ENCODE data around the gene KNDC1. TPM values are rescaled to one million over a fixed set of nuclear protein-coding genes. Genes with fewer than 3 reads are reported as not detected.

The KNDC1 gene
- total and polyA plus RNA-seq, 2 donors (not counting 3 experiments of a cell fraction or from before 2014, with no cell fraction given), result not detected

- POLR2A ChIA-PET, result no interaction called here
- DNase-seq (ENCODE audit: low read depth, low spot score), result no peak
- intact Hi-C loops (cut with micrococcal nuclease) (no loop called here), dilution Hi-C loops (cut with MboI; ENCODE audit: extremely low pct_ligation_motif_present, low sequenced_read_pairs) (no loop called here)
- BruUV-seq (replicated peaks), result no TSS peak
- Histone ChIP-seq H3K9ac (replicated peaks; ENCODE audit: extremely low read depth, insufficient read depth, low read length) (no peak overlapping the region), H3K79me2 (ENCODE audit: control insufficient read depth, insufficient read depth, low read length) (no peaks in the 10 kb centered on the region), H3K36me3 (ENCODE audit: control insufficient read depth in 2 of 2, extremely low read depth in 1 of 2, insufficient read depth in 2 of 2, low read length in 2 of 2) (no peaks in the 10 kb centered on the region), H3K9me3 (replicated peaks; ENCODE audit: control insufficient read depth, insufficient read depth, low read length) (no peaks in the 10 kb centered on the region), H2AFZ (ENCODE audit: low read depth, low read length) (no peak overlapping the region), H3K4me2 (ENCODE audit: insufficient read depth, low read length) (no peak overlapping the region), H3K27me3 (ENCODE audit: control insufficient read depth in 2 of 2, insufficient read depth in 2 of 2, low read length in 2 of 2) (peaks cover 4 to 7% of the 10 kb centered on the region in 2 experiments), H3K4me3 (replicated peaks in 1 of 3; ENCODE audit: insufficient read depth in 1 of 3, low read depth in 1 of 3, low read length in 3 of 3) (no peak overlapping the region), H3K27ac (ENCODE audit: insufficient read depth, low read depth, low read length) (no peak overlapping the region), H3K9me1 (replicated peaks; ENCODE audit: control insufficient read depth, extremely low read depth, insufficient read depth, low read length) (no peaks in the 10 kb centered on the region), H3K4me1 (ENCODE audit: control insufficient read depth, extremely low read depth, insufficient read depth, low read length) (no peaks in the 10 kb centered on the region), H4K20me1 (replicated peaks; ENCODE audit: control insufficient read depth, extremely low read depth, insufficient read depth, low read length) (no peaks in the 10 kb centered on the region)
- no peak for FAIRE-seq
- TF ChIP-seq POLR2AphosphoS5 (IDR thresholded peaks at IDR 0.05; ENCODE audit: insufficient read depth, low read depth, low read length), result no peak
- no peak for TF ChIP-seq MYC (IDR thresholded peaks at IDR 0.05; ENCODE audit: low read depth, low read length)
- no peak for TF ChIP-seq EZH2 (IDR thresholded peaks at IDR 0.05; ENCODE audit: borderline replicate concordance, low read depth, low read length, severe bottlenecking)
- no peak for TF ChIP-seq JUN (IDR thresholded peaks at IDR 0.05; ENCODE audit: borderline replicate concordance, insufficient read depth, insufficient read length, low read depth)
- no peak for TF ChIP-seq CTCF (IDR thresholded peaks at IDR 0.05; ENCODE audit: extremely low read depth in 1 of 2, insufficient read depth in 1 of 2, low read depth in 1 of 2, low read length in 2 of 2)
- no peak for TF ChIP-seq GATA2 (IDR thresholded peaks at IDR 0.05; ENCODE audit: insufficient read depth, insufficient read length, low read depth, low read length)
- no peak for TF ChIP-seq FOS (IDR thresholded peaks at IDR 0.05; ENCODE audit: borderline replicate concordance, insufficient read depth, low read length)
- TF ChIP-seq POLR2A (IDR thresholded peaks at IDR 0.05; ENCODE audit: low read depth, low read length), result no peak
- no peak for TF ChIP-seq MAX (IDR thresholded peaks at IDR 0.05; ENCODE audit: insufficient read depth, insufficient read length)
- CTCF ChIA-PET, result no interaction called here
Observed at GRCh38 chr10:133224076-133224475, 64.1 kb downstream of the KNDC1 start.
